Fibroblast of peridontal ligament (primary cell): ENCODE measurements around the gene SIM2.

Source experiments
- DNase-seq: peaks from one replicate; pipeline ENCODE4 v3.0.0-alpha.2; 2010; ENCODE audit errors: extremely low read depth

SIM2 gene

DNA sequence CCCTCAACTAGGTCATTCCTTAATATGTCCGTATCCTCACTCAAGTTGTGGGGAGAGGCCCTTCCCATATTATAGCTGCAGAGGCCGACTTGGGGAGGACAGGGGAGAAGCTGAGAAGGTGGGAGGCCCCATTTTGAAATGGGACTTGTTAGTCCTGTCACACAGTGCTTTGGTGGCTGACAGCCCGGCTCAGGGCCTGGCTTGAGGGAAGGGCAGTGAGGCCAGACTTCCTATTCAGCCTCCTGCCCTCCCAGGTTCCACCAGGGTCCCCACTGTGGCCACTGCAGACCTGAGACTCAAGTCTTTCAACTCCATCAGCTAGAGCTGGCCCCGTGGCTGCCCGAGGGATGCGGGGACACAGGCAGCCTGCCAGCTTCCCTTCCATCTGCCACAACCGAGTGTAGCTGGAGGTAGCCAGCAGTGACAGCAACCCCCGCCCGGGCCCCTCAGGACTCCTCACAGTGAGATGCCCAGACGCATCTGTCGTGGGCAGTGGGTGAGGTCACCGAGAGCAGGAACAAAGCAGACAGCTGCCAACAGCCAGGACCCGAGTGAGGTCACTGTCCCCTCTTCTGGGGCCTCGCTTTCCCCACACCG, 36.9 kb downstream of the SIM2 start:
- DNase-seq, result no peak

DNA sequence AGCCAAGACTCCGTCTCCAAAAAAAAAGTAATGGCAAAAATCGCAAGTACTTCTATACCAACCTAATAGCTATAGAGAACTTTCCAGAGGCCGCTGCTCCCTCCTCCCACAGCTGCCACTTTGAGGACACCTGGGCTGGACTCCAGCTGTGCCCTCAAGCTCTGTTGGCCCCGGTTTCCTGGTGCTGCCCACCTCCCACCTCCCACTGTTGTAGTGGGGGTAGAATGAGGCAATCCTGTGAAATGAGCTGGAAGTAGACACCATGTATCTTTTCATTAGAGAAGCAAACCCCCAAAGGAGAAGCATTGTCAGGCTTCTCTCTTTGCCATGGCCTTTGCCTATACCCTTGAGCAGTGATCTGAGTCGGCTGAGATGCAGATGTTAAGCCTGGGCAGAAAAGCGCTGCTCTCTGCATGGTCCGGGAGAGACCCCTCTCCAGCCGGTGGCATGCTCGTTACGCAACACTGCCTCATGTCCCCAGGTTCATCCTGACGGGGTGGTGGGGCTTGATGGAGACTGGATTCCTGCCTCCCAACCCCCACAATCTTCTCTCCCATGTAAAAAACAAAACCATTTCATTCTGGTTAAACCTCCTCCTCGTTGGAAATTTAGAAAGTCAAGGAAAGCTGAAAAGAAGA, 39.7 kb downstream of the SIM2 start:
- DNase-seq, result no peak

DNA sequence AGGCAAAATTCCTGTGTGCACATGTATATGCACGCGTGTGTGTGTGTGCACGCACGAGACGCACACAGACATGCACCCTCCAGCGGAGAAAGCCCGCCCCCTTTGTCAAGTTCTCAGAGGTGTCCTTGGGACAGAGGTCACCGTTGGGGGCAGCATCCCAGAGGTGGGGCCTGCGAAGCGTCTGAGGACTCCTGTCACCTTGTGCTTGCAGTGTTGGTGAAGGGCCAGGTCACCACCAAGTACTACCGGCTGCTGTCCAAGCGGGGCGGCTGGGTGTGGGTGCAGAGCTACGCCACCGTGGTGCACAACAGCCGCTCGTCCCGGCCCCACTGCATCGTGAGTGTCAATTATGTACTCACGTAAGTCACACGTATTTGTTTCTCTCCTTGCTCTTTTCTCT, 42.6 kb downstream of the SIM2 start:
- DNase-seq, result no peak

DNA sequence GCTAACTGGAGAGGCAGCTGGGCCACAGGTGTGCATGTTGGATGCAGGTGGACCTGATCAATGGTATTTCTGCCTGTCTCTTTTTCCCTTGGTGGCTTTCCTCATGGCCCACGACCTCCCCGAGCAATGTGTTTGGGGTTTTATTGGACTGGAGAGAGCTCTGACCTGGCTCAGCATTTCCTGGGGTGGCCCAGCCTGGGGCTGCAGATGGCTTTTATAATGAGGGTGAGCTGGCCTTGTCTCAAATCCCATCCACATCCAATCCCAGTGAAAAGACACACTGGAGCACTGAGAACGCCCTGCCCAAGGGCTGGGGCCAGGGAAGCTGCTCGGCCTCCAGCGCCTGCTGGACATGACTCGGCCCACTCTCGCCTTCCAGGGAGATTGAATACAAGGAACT, 44.1 kb downstream of the SIM2 start:
- no peak for DNase-seq

DNA sequence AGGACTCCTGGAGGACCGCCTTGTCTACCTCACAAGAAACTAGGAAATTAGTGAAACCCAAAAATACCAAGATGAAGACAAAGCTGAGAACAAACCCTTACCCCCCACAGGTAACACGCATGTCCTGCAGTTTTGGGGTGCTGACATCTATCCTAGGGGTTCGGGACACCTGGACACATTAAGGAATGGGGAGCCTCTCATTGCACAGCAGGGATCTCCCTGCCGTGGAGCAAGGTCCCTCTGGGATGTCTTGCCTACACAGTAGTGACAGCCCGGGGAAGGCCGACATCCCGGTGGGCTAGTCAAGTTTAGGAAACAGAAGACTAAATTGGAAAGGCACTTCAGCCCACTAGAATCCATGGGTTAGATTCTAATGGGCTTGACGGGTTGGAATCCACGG, 44.5 kb downstream of the SIM2 start:
- DNase-seq, result no peak

DNA sequence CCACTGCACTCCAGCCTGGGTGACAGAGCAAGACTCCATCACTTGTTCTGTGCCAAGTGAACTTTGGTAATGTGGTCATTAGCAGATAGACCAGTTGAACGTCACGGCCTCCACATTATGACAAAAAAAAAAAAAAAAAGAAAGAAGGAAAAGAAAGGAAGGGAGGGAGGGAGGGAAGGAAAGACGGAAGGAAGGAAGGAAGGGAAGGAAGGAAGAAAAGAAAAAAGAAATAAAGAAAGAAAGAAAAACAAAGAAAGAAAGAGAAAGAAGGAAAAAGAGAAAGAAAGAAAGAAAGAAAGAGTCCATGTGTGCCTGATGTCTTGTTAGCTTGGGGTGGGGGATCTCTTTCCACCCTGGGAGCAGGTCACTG, 45.3 kb downstream of the SIM2 start:
- no peak for DNase-seq

DNA sequence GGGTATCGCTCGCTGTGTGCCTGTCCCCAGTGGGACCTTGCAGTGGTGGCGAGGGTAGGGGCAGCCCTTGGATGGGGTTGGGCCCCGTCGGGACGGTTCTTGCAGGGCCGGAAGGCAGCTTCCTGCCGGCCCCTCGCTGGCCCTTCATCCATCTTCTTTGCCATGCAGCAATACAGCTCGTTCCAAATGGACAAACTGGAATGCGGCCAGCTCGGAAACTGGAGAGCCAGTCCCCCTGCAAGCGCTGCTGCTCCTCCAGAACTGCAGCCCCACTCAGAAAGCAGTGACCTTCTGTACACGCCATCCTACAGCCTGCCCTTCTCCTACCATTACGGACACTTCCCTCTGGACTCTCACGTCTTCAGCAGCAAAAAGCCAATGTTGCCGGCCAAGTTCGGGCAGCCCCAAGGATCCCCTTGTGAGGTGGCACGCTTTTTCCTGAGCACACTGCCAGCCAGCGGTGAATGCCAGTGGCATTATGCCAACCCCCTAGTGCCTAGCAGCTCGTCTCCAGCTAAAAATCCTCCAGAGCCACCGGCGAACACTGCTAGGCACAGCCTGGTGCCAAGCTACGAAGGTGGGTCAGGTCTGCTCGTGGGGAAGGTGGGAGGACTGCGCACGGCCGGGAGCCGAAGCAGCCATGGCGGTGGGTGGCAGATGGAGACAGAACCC, 45.8 kb downstream of the SIM2 start:
- no peak for DNase-seq

DNA sequence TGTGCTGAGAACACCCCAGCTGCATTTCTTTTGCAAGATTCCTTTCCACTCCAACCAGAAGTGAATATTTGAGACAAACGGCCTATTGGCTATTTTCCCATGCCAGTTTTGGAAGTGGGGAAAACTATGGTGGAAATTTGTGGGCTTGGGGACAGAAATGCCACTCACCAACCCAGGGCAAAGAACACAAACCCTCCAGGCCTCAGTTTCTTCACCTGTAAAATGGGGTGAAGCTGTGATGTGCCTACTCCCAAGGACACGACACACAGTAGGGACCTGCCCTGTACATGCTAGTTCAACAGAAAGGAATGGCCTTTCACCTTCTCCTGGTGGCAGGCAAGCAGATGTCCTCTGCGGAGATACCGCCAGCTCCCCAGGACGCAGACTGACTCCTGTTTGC, 46.5 kb downstream of the SIM2 start:
- DNase-seq, result no peak

DNA sequence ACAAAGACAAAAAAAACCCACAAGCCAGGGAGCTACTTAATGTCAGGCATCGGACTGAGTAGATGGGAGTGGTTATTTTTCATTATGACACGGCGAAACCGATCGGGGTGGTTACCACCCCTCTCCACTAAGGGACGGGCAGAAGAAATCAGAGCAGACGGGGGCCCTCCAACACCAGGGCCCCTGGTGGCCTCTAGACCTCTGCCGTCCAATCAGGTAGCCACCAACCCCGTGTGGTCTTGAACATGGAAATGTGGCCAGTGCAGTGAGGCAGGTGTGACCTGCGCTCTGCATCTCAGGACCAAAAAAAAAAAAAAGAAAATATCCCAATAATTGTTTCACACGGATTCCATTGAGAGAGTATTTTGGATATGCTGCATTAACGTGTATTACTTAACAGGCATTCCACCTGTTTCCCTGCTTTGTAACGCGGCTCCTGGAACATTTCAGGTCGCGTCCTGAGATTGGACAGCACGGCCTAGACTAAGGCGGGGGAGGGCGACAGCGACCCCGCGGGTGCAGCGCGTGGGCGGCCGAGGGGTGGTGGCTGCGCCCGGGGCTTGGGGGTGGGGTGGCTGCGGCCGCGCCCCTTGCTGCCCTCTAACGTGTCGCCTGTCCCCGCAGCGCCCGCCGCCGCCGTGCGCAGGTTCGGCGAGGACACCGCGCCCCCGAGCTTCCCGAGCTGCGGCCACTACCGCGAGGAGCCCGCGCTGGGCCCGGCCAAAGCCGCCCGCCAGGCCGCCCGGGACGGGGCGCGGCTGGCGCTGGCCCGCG, 48.3 kb downstream of the SIM2 start:
- no peak for DNase-seq

DNA sequence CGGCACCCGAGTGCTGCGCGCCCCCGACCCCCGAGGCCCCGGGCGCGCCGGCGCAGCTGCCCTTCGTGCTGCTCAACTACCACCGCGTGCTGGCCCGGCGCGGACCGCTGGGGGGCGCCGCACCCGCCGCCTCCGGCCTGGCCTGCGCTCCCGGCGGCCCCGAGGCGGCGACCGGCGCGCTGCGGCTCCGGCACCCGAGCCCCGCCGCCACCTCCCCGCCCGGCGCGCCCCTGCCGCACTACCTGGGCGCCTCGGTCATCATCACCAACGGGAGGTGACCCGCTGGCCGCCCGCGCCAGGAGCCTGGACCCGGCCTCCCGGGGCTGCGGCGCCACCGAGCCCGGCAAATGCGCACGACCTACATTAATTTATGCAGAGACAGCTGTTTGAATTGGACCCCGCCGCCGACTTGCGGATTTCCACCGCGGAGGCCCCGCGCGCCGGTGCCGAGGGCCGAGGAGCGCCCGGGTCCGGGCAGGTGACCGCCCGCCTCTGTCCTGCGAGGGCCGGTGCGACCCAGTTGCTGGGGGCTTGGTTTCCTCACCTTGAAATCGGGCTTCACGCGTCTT, 49.0 kb downstream of the SIM2 start:
- DNase-seq, result no peak

DNA sequence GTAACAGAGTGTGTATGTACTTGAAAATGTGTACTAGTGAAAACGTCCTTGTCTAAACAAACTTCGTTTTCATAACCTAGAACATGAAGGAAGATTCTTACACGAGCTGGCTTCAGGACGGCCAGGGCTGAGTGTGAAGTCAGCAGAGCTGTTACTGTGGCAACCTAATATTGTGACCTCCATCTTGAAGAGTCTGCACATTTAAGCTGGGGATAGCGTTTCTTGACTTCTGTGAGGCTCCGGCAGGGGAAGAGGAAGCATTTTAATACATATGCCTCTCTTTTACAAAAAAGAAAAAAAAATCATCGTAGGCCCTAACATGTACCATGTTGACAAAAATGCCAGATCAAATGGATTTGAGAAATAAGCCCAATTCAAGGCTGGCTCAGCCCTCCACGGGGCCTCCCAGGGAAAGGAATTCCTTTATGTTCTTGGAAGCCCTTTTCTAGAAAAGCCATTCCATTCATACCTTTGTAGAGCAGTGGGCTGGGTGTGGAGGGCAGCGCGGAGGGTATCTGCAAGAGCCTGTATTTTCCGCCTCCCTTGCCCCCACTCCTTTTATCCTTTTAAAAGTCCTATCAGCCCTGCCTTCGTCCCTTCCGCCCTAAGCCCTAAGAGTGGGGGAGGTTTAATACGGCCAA, 51.1 kb downstream of the SIM2 start:
- no peak for DNase-seq

DNA sequence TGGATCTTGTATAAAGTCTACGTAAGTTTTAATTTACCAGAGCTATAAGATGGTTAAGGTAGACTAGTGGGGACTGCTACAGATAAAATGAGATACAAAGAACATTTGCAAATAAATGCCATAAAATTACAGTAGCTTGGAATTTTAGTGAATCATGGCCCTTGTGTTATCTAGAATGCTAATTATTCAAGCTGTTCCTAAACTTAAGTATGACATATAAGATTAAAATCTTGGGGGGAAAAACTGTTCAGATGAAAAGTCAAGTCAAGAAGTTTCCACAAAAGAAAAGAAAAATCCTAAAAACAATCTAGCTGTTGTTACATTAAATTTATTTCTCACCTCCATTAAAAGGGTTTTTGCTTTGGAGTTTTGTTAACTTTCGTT, 51.7 kb downstream of the SIM2 start:
- no peak for DNase-seq

DNA sequence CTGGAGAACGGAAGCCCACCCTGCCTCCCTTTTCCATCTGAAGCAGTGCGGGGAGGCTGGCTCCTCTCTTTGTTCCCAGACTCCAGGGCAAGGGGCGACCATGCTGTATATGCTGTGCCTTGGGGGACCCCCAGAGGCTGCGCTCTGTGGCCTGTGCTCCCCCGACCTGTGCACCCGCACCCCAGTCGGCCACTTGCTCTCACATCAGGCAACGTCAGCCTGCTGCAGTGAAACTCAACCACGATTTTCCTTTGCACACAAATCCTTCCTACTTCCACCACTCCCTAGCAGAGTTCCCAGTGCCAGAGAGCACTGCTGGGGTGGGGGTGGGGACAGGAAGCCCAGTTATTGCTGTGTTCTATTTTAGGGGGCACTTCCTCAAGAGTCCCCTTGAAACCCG, 52.5 kb downstream of the SIM2 start:
- DNase-seq, result no peak

DNA sequence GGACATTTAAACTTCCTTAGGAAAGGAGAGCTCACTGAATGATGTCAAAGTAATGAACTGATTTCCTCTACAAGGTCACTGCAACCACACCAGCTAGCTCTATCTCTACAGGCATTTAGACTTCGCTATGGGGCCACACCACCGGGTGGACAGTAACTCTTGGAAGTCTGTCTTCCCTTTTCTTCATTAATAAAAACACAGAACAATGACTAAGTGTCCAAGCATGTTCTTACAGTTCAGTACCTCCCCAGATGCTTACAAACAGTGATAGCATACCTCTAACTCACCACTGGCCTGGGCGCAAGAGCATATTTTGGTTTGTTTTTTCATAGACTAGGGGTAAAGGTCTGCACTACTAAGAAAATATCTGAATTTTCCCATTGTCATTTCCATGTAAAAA, 54.6 kb downstream of the SIM2 start:
- no peak for DNase-seq

DNA sequence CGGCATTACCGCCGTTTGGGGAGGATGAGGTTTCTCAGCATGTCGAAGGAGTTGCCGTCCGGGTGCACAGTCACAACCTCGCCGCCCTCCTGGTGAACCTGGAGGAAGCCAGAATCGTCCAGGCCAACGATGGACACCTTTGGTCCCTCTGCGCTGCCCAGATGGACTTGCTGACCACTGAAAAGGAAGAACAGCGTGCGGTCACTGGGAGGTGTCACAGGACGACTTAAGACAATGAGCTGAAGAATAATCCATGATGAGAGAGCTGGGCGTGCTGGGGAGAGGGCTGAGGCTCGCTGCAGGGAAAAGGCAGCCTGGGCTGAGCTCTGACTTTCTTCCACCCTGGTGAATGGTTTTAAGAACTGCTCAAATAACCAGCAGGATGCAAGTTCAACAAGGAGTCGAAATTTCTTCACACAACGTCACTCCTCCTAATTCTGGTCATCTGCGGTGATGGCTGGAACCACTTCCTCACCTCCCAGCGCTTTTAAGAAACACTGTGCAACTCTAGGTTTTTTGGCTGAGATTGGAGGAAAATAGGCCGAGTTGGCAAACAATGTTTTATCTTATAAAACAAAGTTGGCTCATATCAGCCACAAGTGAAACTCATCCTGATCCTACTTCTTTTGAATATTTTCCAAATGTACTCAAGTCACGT, 55.5 kb downstream of the SIM2 start:
- no peak for DNase-seq

DNA sequence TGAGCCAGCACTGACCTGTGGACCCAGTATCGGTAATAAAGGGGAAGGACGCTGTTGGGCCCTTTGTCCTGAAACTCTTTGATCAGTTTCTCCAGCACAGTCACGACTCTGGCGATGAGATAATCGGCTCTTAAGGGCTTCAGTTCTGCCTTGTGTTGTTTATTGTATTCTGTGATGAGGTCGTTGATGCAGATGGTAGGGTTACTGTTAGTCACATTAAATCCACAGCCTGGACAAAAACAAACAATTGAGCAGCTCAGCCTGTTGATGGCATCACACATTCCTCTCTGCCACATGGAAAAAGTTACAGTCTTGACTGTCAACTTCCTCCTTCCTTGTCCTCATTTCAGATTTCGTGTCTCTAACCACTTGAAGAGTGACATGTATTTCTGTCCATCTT, 57.6 kb downstream of the SIM2 start:
- DNase-seq, result peak; percentile 27

DNA sequence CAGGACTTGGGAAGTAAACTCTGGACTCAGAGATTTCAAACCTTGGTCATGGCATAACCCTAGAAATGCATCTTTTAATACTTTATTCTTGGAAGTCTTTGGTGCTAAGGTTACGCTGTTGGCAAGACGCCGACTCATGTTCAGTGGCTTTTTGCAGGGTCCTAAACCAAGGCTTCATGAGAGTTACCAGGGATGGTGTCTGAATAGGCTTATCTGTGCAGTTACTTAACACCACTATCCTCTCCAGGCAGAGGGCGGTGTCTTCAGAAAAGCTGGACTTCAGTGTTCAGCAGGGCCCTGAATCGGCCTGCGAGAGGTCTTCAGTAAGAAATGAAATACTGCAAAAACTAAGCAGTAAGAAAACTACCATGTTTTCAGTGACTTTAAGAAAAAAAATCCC, 58.3 kb downstream of the SIM2 start:
- no peak for DNase-seq

DNA sequence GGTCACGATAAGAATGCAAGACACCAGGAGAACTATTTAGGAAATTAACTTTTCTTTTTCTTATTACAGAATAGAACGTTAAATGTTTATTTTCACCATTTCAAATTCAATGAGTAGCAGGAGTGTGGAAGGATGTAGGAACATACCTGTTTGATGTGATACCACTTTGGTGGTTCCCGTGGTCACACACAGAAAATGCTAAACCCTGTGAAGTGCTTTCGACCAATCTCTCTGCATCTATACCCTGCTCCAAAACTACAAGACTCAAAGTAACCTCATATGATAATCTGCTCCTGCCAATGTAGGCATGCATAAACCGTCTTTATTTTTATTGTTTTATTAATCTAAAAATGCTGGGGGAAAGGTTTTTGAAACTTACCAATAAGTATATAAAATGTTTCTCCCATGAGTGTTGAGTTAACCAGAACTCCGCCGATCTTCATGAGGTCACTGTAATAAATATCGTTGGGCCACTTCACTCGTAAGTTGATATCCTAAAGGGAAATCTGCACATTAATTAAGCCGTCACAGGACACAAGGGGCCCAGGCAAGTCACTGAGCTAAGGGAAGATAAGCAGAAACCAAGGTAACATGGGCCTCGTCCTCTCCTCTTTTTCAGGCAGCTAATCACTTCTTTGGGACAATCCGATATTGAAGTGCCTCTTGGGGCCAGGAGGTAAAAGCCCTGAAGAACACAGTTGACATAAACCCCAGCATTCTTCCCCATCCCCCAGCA, 60.6 kb downstream of the SIM2 start:
- DNase-seq, result no peak

DNA sequence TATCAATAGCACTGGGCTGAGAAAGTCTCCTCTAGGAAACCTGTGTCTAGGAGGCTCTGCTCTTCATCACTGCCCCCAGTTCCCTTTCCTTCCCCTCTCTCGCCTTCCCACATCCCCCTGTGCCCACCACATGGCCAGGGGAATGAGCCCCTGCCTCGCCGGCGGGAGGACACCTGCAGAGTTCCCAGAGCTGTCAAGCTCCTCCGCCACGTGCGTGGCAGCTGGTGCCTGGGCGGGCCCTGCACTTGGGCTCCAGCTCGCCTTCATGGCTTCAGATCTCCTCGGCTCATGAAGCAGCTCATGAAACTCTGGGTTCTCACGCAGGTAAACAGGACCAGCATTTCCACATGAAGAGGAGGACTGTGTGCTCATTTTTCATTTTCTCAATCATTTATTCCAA, 62.8 kb downstream of the SIM2 start:
- no peak for DNase-seq

DNA sequence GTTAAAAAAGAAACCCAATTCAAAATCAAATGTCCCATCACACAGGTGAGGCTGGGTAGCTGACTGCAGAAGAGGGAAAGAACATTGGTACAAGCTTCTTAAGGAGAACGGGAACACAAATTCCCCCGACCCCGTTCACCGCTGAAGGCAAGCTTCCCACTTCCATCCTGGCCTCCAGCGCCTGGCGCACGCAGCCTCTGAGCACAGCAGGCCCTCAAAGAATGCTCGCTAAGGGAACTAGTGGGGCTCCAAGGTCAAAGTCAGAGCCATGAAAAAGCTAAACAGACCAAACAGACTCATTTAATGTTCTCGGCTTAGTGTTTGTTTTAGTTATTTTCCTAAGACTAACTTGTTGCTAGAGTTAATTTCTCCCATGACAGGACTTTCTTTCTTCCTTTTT, 63.7 kb downstream of the SIM2 start:
- DNase-seq, result no peak

DNA sequence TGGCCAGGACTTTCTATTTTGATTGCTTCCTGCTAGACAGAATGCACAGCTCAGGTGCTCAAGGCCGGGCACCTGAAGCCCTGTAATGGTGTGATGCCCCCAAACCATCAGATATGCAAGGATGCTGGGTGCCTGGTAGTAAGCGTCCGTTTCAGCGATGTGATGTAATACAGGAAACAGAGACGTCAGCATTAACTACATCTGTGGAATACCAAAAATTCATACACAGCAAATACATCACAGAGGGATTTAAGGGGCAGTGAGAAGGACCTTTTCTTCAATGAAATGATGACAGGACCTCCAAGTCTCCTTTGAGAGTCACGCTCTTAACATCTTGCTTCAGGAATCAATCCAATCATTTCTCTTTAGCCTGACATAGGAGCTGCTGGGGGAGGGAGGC, 64.4 kb downstream of the SIM2 start:
- no peak for DNase-seq
